ENCODE measurements around the gene ST6GALNAC1. TPM values are rescaled to one million over a fixed set of nuclear protein-coding genes. Genes with fewer than 3 reads are reported as not detected.

The ST6GALNAC1 gene
- total and polyA plus RNA-seq, 2 donors from 2014 or later: 0.31 TPM; not detected in 1

GRCh38 chr17:76650504-76650903 is 6.9 kb upstream of the ST6GALNAC1 start:
- Histone ChIP-seq H3K27ac (ENCODE audit: low read depth in 2 of 2, low read length in 2 of 2) (no peak overlapping the region), H3K4me1 (ENCODE audit: control insufficient read depth in 2 of 3, insufficient read depth in 2 of 3, low read depth in 1 of 3, low read length in 3 of 3) (peaks cover 0 to 8% (median under 1%) of the 10 kb centered on the region in 3 donors), H3K9ac (ENCODE audit: low read length in 3 of 3) (no peak overlapping the region), H3K27me3 (ENCODE audit: control insufficient read depth, insufficient read depth, low read length) (no peaks in the 10 kb centered on the region), H3K4me3 (ENCODE audit: low read length in 3 of 3) (no peak overlapping the region), H3K9me3 (ENCODE audit: control insufficient read depth in 2 of 3, insufficient read depth in 1 of 3, low read length in 3 of 3) (no peaks in the 10 kb centered on the region), H3K36me3 (ENCODE audit: control insufficient read depth in 2 of 3, insufficient read depth in 3 of 3, low read length in 3 of 3) (no peaks in the 10 kb centered on the region)
- DNase-seq: peak in 1 of 5 donors; percentile 0
- FAIRE-seq: no peak
- intact Hi-C loops (cut with DNase I): no loop called here
- TF ChIP-seq CTCF (IDR thresholded peaks at IDR 0.05; ENCODE audit: borderline replicate concordance, extremely low read depth, insufficient read depth): no peak

GRCh38 chr17:76646712-76647111 is 3.2 kb upstream of the ST6GALNAC1 start:
- no peaks in the 10 kb centered on the region for H3K36me3 ChIP-seq (ENCODE audit: control insufficient read depth in 2 of 3, insufficient read depth in 3 of 3, low read length in 3 of 3)
- intact Hi-C loops (cut with DNase I): no loop called here
- H3K4me3 ChIP-seq (ENCODE audit: low read length in 3 of 3): no peak overlapping the region
- H3K4me1 ChIP-seq (ENCODE audit: control insufficient read depth in 2 of 3, insufficient read depth in 2 of 3, low read depth in 1 of 3, low read length in 3 of 3): peaks cover 0 to 18% (median 5%) of the 10 kb centered on the region in 3 donors
- no peak for FAIRE-seq
- TF ChIP-seq CTCF (IDR thresholded peaks at IDR 0.05; ENCODE audit: borderline replicate concordance, extremely low read depth, insufficient read depth): no peak
- no peaks in the 10 kb centered on the region for H3K9me3 ChIP-seq (ENCODE audit: control insufficient read depth in 2 of 3, insufficient read depth in 1 of 3, low read length in 3 of 3)
- H3K27ac ChIP-seq (ENCODE audit: low read depth in 2 of 2, low read length in 2 of 2): no peak overlapping the region
- H3K9ac ChIP-seq (ENCODE audit: low read length in 3 of 3): no peak overlapping the region
- no peaks in the 10 kb centered on the region for H3K27me3 ChIP-seq (ENCODE audit: control insufficient read depth, insufficient read depth, low read length)
- DNase-seq: no peak

GRCh38 chr17:76645481-76645880 is 1.9 kb upstream of the ST6GALNAC1 start:
- no peak for FAIRE-seq
- Histone ChIP-seq H3K4me3 (ENCODE audit: low read length in 3 of 3) (peak overlapping the region in 1 of 3 donors; percentile 13), H3K27me3 (ENCODE audit: control insufficient read depth, insufficient read depth, low read length) (no peaks in the 10 kb centered on the region), H3K9ac (ENCODE audit: low read length in 3 of 3) (peak overlapping the region in 1 of 3 donors; percentile 44), H3K27ac (ENCODE audit: low read depth in 2 of 2, low read length in 2 of 2) (peak overlapping the region; percentile 77 to 81), H3K9me3 (ENCODE audit: control insufficient read depth in 2 of 3, insufficient read depth in 1 of 3, low read length in 3 of 3) (no peaks in the 10 kb centered on the region), H3K36me3 (ENCODE audit: control insufficient read depth in 2 of 3, insufficient read depth in 3 of 3, low read length in 3 of 3) (no peaks in the 10 kb centered on the region), H3K4me1 (ENCODE audit: control insufficient read depth in 2 of 3, insufficient read depth in 2 of 3, low read depth in 1 of 3, low read length in 3 of 3) (peaks cover 0 to 18% (median 9%) of the 10 kb centered on the region in 3 donors)
- no peak for TF ChIP-seq CTCF (IDR thresholded peaks at IDR 0.05; ENCODE audit: borderline replicate concordance, extremely low read depth, insufficient read depth)
- no peak for DNase-seq
- intact Hi-C loops (cut with DNase I): no loop called here

GRCh38 chr17:76644995-76645394 is 1.4 kb upstream of the ST6GALNAC1 start:
- intact Hi-C loops (cut with DNase I): no loop called here
- peak in 3 of 5 donors; percentile 46 to 76 (median 68) for DNase-seq
- peaks cover 0 to 18% (median 9%) of the 10 kb centered on the region in 3 donors for H3K4me1 ChIP-seq (ENCODE audit: control insufficient read depth in 2 of 3, insufficient read depth in 2 of 3, low read depth in 1 of 3, low read length in 3 of 3)
- no peaks in the 10 kb centered on the region for H3K27me3 ChIP-seq (ENCODE audit: control insufficient read depth, insufficient read depth, low read length)
- H3K4me3 ChIP-seq (ENCODE audit: low read length in 3 of 3): peak overlapping the region in 1 of 3 donors; percentile 13
- no peaks in the 10 kb centered on the region for H3K36me3 ChIP-seq (ENCODE audit: control insufficient read depth in 2 of 3, insufficient read depth in 3 of 3, low read length in 3 of 3)
- H3K9ac ChIP-seq (ENCODE audit: low read length in 3 of 3): peak overlapping the region in 1 of 3 donors; percentile 44
- H3K27ac ChIP-seq (ENCODE audit: low read depth in 2 of 2, low read length in 2 of 2): peak overlapping the region; percentile 77 to 81
- H3K9me3 ChIP-seq (ENCODE audit: control insufficient read depth in 2 of 3, insufficient read depth in 1 of 3, low read length in 3 of 3): no peaks in the 10 kb centered on the region
- FAIRE-seq: no peak
- TF ChIP-seq CTCF (IDR thresholded peaks at IDR 0.05; ENCODE audit: borderline replicate concordance, extremely low read depth, insufficient read depth): no peak
